ENCODE data around the gene ITPR1.

Gene ITPR1

DNA sequence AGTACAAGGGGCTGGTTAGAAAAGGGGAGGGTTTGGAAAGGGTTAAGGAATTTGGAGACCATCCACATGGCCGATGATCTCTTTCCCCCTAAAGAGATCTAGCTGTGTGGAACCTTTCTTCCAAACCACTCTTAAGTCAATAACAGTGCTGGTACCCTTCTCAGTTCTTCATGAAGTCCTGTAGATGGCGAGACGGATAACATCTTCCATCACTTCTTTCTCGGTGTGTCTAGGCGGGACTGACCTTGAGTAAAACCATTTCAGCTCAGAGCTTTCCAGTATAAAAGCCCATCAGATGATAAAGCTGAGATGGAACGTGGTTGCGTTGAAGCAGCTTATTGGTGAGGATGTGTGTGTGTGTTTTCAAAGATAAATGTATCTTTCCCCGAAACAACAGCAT lies 334.6 kb downstream of the ITPR1 start:
- CTCF ChIA-PET: interaction anchor here (0.8 to 4.8 kb wide), 4 partner anchors 98 to 149 kb away, joined by 3 to 27 read pairs (median 4); no protein-coding TSS in a partner anchor
- DNase-seq: no peak
- Mint-ChIP-seq H3K36me3 (peaks cover 68% of the 10 kb centered on the region), H3K4me1 (peaks cover 95% of the 10 kb centered on the region), H3K9me3 (peaks cover 3% of the 10 kb centered on the region), H3K27me3 (no peaks in the 10 kb centered on the region), H3K4me3 (no peak overlapping the region), H3K27ac (peak overlapping the region; percentile 67)

DNA sequence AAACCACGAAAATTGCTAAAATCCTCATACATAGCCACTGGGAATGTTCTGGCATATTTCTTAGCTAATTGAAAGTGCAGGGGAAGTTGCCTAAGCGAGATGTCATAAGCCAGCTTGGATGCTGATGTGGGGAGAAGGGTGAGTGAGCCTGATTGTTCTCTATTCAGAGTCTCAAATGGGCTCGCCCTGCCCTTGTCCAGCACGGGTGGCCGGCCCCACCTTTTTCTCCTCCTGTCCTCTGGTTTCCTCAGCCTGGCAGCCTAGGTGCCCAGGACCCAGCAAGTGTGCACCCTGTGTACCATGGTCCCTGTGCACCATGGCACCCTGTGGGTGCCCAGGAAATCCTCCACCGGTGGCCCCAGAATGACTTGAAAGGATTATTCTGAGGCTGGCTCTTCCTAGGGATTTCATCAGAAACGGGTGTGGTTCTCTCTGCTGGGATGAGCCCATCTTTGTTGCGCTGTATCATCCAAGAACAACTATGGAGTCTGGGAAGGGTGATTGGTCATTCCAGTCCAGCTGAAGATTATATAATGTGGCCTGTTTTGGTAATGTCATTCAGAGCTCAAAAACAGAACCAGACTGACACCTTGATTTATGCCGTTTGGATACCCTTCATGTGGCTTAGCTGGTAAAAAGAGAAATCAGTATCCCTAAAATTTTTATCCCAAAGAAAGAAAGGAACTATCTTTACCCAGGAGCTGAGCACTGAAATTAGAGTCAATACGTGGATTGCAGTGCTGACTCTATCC lies 335.3 kb downstream of the ITPR1 start:
- Mint-ChIP-seq H3K27me3 (no peaks in the 10 kb centered on the region), H3K36me3 (peaks cover 67% of the 10 kb centered on the region), H3K9me3 (peaks cover under 1% of the 10 kb centered on the region), H3K4me3 (no peak overlapping the region), H3K27ac (peak overlapping the region; percentile 86), H3K4me1 (peaks cover 95% of the 10 kb centered on the region)
- CTCF ChIA-PET: interaction anchor here (0.8 to 4.8 kb wide), 7 partner anchors 23 to 148 kb away, joined by 3 to 27 read pairs (median 4); no protein-coding TSS in a partner anchor
- no peak for DNase-seq

DNA sequence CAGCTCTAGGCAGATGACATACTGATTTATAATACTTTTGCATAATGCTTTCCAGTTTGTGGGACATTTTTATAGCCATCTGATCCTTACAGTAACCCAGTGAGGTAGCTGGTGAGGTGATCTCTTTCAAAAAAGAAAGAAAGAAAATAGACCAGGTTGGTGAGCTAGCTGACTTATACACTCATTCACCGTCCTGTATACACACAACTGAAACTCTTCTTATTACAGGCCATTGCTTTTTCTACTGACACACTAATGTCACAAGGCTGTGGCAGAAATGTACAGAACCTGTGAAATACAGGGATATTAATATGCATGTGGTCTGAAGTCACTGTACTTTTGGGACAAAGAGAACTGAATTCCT lies 335.9 kb downstream of the ITPR1 start:
- peak overlapping the region; percentile 25 for H3K4me3 Mint-ChIP-seq
- H3K4me1 Mint-ChIP-seq: peaks cover 95% of the 10 kb centered on the region
- peaks cover 65% of the 10 kb centered on the region for H3K36me3 Mint-ChIP-seq
- CTCF ChIA-PET: interaction anchor here (1.2 to 2.4 kb wide), 4 partner anchors 23 to 148 kb away, joined by 3 to 16 read pairs (median 4); no protein-coding TSS in a partner anchor
- no peak for DNase-seq
- no peaks in the 10 kb centered on the region for H3K27me3 Mint-ChIP-seq
- no peaks in the 10 kb centered on the region for H3K9me3 Mint-ChIP-seq
- H3K27ac Mint-ChIP-seq: peak overlapping the region; percentile 86

DNA sequence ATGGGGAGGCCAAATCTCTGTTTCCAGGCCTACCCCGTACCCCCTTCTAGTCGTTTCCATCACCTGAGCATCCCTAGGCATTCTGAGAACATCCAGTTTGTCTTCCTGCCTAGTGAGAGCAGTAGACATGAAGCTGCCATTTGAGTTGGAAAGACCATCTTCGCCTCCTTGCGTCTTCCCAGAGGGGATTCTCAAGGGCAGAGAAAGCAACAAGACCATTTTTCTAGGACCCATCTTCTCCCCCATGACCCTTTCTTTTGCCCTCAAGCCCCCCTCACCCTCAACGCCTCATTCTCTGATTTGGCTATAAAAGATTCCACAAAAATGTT lies 337.4 kb downstream of the ITPR1 start:
- Mint-ChIP-seq H3K9me3 (no peaks in the 10 kb centered on the region), H3K27me3 (no peaks in the 10 kb centered on the region), H3K4me3 (peak overlapping the region; percentile 80), H3K4me1 (peaks cover 95% of the 10 kb centered on the region), H3K36me3 (peaks cover 60% of the 10 kb centered on the region), H3K27ac (peak overlapping the region; percentile 98)
- DNase-seq: peak; percentile 37
- CTCF ChIA-PET: interaction anchor here (1.0 to 2.7 kb wide), 5 partner anchors 9 to 146 kb away, joined by 4 to 16 read pairs (median 9); no protein-coding TSS in a partner anchor

DNA sequence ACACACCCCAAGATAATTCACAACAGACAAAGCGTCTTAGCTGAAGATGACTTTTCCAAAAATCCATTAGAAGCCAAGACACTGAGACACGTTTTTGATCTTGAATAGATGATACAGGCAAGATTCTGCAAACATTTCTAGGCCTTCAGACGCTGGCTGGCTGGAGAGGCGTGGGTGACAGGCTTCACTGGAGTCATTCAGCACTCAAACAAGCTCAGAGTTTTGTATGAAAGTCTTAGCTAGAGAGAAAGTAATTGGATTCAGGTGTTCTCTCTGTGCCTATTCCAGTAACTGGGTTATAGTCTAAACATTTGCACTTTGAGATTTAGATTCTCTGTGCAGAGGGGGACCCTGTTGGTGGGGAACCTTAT lies 338.4 kb downstream of the ITPR1 start:
- peak; percentile 59 for DNase-seq
- Mint-ChIP-seq H3K27me3 (no peaks in the 10 kb centered on the region), H3K36me3 (peaks cover 64% of the 10 kb centered on the region), H3K9me3 (no peaks in the 10 kb centered on the region), H3K27ac (peak overlapping the region; percentile 98), H3K4me1 (peaks cover 95% of the 10 kb centered on the region), H3K4me3 (peak overlapping the region; percentile 80)
- CTCF ChIA-PET: interaction anchor here (0.9 to 2.7 kb wide), 6 partner anchors 10 to 149 kb away, joined by 4 to 9 read pairs (median 6); no protein-coding TSS in a partner anchor

DNA sequence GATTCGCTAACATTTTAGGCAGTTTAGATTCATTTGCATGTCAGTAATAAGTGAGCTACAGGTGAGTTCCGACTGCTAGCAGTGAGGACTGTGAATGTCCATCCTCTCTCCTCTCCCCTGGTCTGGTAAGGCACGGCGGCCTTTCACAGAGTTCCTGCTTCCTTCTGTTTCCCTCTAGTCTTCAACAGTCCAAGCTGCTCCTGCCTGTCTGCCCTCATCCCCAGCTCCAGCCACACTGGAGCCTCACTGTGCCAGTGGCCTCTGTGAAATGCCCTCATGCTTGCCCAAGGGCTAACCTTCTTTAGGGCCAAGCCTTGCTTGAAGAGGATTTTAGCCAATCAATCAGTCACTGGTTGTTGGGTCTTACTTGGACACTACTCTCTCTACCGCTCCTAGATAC lies 340.3 kb downstream of the ITPR1 start:
- CTCF ChIA-PET: interaction anchor here (1.1 to 2.4 kb wide), 7 partner anchors 8 to 150 kb away, joined by 4 to 7 read pairs (median 4); no protein-coding TSS in a partner anchor
- Mint-ChIP-seq H3K27ac (peak overlapping the region; percentile 96), H3K4me3 (no peak overlapping the region), H3K36me3 (peaks cover 64% of the 10 kb centered on the region), H3K27me3 (no peaks in the 10 kb centered on the region), H3K4me1 (peaks cover 92% of the 10 kb centered on the region), H3K9me3 (peaks cover 1% of the 10 kb centered on the region)
- DNase-seq: no peak

DNA sequence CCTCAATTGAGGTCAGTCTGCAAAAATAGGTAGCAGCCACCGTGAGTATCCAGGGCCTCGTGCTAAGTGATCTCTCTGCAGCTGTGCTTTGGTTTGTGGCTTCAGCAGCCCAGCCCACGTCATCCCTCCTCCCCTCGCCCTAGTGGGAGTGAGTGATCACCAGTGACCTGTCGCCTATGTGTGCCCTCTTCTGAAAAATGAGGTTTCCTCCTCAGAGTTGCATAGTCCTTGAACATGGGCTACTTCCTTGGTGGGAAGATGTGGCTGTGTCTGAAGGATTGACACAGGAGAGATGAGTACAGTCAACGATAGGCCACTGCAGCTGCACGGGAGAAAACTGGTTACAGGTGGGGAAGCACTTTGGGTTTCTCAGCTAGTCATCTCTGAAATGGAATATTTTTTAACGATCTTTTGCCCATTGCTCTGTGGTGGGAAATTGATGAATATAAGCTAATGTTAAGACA lies 341.3 kb downstream of the ITPR1 start:
- CTCF ChIA-PET: interaction anchor here (0.6 to 2.4 kb wide), 15 partner anchors 9 to 152 kb away, joined by 3 to 15 read pairs (median 5); partner anchors contain the start of gene BHLHE40
- peak overlapping the region; percentile 53 for H3K4me3 Mint-ChIP-seq
- DNase-seq: peak; percentile 84

DNA sequence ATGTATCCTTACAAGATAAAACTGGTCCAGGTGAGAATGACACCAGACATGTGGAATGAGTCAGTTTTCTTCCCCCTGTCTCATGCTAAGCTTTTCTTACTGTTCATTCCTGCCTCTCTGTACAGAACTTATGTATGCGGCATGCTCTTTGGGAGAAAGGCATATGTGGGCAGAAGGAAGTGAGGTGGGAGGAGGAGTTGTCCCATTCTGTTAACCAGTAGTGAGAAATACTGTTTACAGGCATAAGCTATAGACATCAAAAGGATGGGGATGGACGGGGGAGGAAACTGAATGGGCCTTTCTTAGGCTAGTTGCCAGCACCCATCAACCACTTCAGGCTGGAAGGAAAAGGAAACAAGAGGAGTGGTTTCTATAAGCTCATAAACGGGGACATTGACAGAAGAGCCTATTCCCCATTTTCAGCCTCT lies 342.5 kb downstream of the ITPR1 start:
- peak overlapping the region; percentile 6 for H3K4me3 Mint-ChIP-seq
- DNase-seq: no peak
- H3K36me3 Mint-ChIP-seq: peaks cover 61% of the 10 kb centered on the region
- H3K27ac Mint-ChIP-seq: peak overlapping the region; percentile 96
- CTCF ChIA-PET: interaction anchor here (0.9 to 2.4 kb wide), 10 partner anchors 9 to 145 kb away, joined by 3 to 15 read pairs (median 5); no protein-coding TSS in a partner anchor
- H3K4me1 Mint-ChIP-seq: peaks cover 90% of the 10 kb centered on the region
- peaks cover 1% of the 10 kb centered on the region for H3K9me3 Mint-ChIP-seq
- no peaks in the 10 kb centered on the region for H3K27me3 Mint-ChIP-seq

More for the DNA sequence above, 341.3 kb downstream of the ITPR1 start:
- peaks cover 1% of the 10 kb centered on the region for H3K9me3 Mint-ChIP-seq
- H3K27ac Mint-ChIP-seq: peak overlapping the region; percentile 96
- peaks cover 90% of the 10 kb centered on the region for H3K4me1 Mint-ChIP-seq
- H3K36me3 Mint-ChIP-seq: peaks cover 63% of the 10 kb centered on the region
- no peaks in the 10 kb centered on the region for H3K27me3 Mint-ChIP-seq

DNA sequence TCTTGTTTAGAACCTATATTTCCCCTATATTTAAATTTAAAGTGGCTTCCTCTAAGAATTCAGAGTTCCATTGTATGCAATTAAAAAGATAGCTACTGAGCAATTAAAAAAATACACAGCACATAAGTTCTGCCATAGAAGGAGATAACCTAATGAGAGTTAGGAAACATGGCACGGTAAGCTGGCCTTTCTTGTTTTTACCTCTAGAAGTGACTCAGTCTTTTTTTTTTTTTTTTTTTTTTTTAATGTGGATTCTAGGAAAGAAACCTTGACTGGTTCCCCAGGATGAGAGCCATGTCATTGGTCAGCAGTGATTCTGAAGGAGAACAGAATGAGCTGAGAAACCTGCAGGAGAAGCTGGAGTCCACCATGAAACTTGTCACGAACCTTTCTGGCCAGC lies 343.4 kb downstream of the ITPR1 start:
- H3K36me3 Mint-ChIP-seq: peaks cover 62% of the 10 kb centered on the region
- H3K27me3 Mint-ChIP-seq: no peaks in the 10 kb centered on the region
- CTCF ChIA-PET: interaction anchor here (1.3 to 2.0 kb wide), 2 partner anchors 140 to 144 kb away, joined by 3 to 14 read pairs; no protein-coding TSS in a partner anchor
- no peak overlapping the region for H3K4me3 Mint-ChIP-seq
- peaks cover 90% of the 10 kb centered on the region for H3K4me1 Mint-ChIP-seq
- peaks cover 1% of the 10 kb centered on the region for H3K9me3 Mint-ChIP-seq
- no peak for DNase-seq
- H3K27ac Mint-ChIP-seq: peak overlapping the region; percentile 96

DNA sequence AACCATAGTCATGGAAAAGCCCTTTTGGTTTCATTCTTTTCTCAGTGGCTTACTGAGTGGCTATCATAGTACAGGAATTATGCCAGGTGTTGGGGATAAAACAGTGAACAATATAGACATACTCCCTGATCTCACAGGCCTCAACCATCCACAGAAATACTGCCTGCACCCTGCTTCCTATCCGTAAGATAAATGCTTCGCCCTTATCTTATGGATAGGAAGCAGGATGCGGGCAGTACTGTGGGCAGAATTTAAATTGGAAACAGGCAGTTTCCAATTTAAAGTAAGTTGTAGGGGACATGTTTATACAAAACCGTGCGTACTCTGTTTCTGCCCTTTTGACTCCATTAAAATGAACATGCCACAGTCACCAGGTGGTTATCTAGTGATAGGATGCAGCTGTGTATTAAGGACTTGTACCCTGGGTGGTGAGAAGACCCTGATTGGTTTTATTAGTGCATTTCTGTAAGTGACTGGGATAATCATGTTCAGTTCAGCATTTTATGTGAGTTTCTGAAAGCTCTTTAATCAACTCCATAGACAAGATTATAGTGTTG lies 344.3 kb downstream of the ITPR1 start:
- Mint-ChIP-seq H3K27me3 (no peaks in the 10 kb centered on the region), H3K4me3 (no peak overlapping the region), H3K36me3 (peaks cover 58% of the 10 kb centered on the region), H3K4me1 (peaks cover 90% of the 10 kb centered on the region), H3K9me3 (peaks cover 1% of the 10 kb centered on the region), H3K27ac (peak overlapping the region; percentile 85)
- no peak for DNase-seq
- CTCF ChIA-PET: interaction anchor here (1.3 to 2.1 kb wide), 3 partner anchors 139 to 143 kb away, joined by 3 to 14 read pairs (median 7); partner anchors contain the start of gene BHLHE40

DNA sequence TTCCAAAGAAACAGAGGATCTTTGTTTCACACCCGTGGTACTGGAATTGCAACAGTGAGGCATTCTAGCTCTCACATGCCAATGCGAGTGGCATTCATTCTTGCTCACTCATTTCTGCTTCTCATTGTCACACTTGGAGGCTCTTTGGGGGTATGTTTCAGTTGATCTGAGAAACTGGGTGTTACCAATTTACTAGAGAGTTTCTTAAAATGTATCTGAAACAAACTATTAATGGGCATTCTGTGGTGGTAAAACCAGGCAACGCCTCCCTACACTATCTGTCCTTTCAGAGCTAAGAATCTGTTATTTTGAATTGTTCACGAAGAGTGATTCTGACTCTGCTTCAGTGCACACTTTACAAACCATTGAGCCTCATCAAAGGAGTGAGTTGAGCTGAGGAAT lies 345.5 kb downstream of the ITPR1 start:
- Mint-ChIP-seq H3K9me3 (peaks cover 8% of the 10 kb centered on the region), H3K27ac (no peak overlapping the region), H3K27me3 (no peaks in the 10 kb centered on the region), H3K4me1 (peaks cover 92% of the 10 kb centered on the region), H3K36me3 (peaks cover 60% of the 10 kb centered on the region), H3K4me3 (no peak overlapping the region)
- CTCF ChIA-PET: interaction anchor here (0.7 to 2.1 kb wide), 3 partner anchors 13 to 140 kb away, joined by 3 to 7 read pairs (median 3); partner anchors contain the start of gene BHLHE40
- no peak for DNase-seq

DNA sequence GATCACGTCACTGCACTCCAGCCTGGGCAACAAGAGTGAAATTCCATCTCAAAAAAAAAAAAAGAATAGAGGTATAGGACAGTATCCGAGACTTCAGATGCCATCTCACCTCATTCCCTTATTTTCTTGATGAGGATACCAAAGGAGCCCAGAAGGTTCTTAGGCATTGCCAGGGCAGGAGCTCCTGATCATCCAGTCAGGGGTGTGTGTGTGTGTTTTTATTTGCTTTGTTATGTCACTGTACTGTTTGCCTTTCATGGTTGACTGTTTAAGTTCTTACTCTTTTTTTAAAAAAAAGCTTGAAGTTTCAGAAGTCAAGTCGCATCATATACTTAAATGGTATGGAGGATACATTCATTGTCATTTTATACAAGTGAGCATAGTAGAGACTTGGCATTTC lies 346.1 kb downstream of the ITPR1 start:
- H3K4me1 Mint-ChIP-seq: peaks cover 92% of the 10 kb centered on the region
- DNase-seq: no peak
- CTCF ChIA-PET: interaction anchor here (0.7 to 2.1 kb wide), 3 partner anchors 13 to 140 kb away, joined by 3 to 7 read pairs (median 3); partner anchors contain the start of gene BHLHE40
- peaks cover 10% of the 10 kb centered on the region for H3K9me3 Mint-ChIP-seq
- peaks cover 58% of the 10 kb centered on the region for H3K36me3 Mint-ChIP-seq
- H3K4me3 Mint-ChIP-seq: no peak overlapping the region
- no peak overlapping the region for H3K27ac Mint-ChIP-seq
- H3K27me3 Mint-ChIP-seq: no peaks in the 10 kb centered on the region

DNA sequence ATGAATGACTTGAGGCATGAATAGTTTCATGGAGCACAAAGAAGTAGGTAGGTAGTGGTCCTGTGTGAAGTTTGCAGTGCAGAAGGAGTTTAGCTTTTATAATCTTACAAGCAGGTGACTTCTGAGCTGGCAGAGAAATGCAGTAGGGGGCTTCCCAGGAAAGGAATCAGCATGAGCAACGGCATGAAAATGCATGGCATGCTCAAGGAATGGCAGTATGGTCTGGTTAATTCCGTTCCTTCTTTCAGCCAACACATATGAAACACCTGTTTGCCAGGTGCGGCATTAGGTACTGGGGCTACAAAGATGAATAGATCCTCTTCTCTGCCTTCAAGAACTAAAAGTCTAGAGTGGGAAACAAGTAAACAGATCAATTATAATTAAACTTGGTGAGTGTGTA lies 348.1 kb downstream of the ITPR1 start:
- Mint-ChIP-seq H3K36me3 (peaks cover 55% of the 10 kb centered on the region), H3K27me3 (no peaks in the 10 kb centered on the region), H3K27ac (peak overlapping the region; percentile 61), H3K4me3 (no peak overlapping the region), H3K4me1 (peaks cover 92% of the 10 kb centered on the region), H3K9me3 (peaks cover 10% of the 10 kb centered on the region)
- CTCF ChIA-PET: interaction anchor here (0.8 to 2.2 kb wide), 6 partner anchors 9 to 139 kb away, joined by 3 to 12 read pairs (median 6); no protein-coding TSS in a partner anchor
- DNase-seq: no peak
